IMR-90 (cell line): ENCODE measurements around the gene GATA6. TPM values are rescaled to one million over a fixed set of nuclear protein-coding genes. Genes with fewer than 3 reads are reported as not detected.

Source experiments
- ATAC-seq: fragments of 200-7000 bp; cut with Tn5 transposase; 2 replicates; pipeline ENCODE4 v1.9.1; 2020; ENCODE audit warnings: low read depth, mild to moderate bottlenecking, moderate library complexity
- BruUV-seq: library from RNA; stranded (reverse); fragments of 400-500 nt; replicated peaks from 2 replicates; lab custom pipeline; 2021; lab: Mats Ljungman, UMichigan
- CTCF ChIA-PET: fragments of 300-600 bp; formaldehyde crosslinking; extraction: SDS; loops from one replicate; lab custom pipeline; 2021; ENCODE audit warnings: antibody characterized with exemption; lab: Yijun Ruan, JAX
- POLR2A ChIA-PET: fragments of 300-600 bp; sonication (Branson Sonifier 250); formaldehyde crosslinking; loops from one replicate; lab custom pipeline; 2022; ENCODE audit warnings: antibody characterized with exemption; ENCODE audit not compliant: unreplicated experiment; lab: Charles Lee
- DNase-seq: peaks from one replicate; pipeline ENCODE4 v3.0.0; 2013
- H2AFZ ChIP-seq: replicated peaks from 2 replicates; pipeline ENCODE3; 2013; ENCODE audit warnings: low read length, mild to moderate bottlenecking; ENCODE audit not compliant: poor library complexity
- H2AK5ac ChIP-seq: 2 replicates; pipeline ENCODE4 v1.6.1; 2013; ENCODE audit warnings: low read depth, low read length, inconsistent platforms
- H2AK9ac ChIP-seq: replicated peaks from 2 replicates; pipeline ENCODE3; 2013; ENCODE audit warnings: mild to moderate bottlenecking, low read depth, low read length, moderate library complexity; ENCODE audit not compliant: poor library complexity
- H2BK120ac ChIP-seq: 2 replicates; pipeline ENCODE4 v1.6.1; 2013; ENCODE audit warnings: low read depth, low read length, inconsistent platforms
- H2BK15ac ChIP-seq: 3 replicates; pipeline ENCODE4 v1.6.1; 2013; ENCODE audit warnings: low read depth, low read length, inconsistent platforms
- H2BK20ac ChIP-seq: 2 replicates; pipeline ENCODE4 v1.6.1; 2013; ENCODE audit warnings: low read depth, mild to moderate bottlenecking, inconsistent platforms, low read length, moderate library complexity
- H2BK5ac ChIP-seq: 2 replicates; pipeline ENCODE4 v1.6.1; 2013; ENCODE audit warnings: mild to moderate bottlenecking, low read depth, low read length, inconsistent platforms; ENCODE audit not compliant: poor library complexity, severe bottlenecking
- H3K14ac ChIP-seq: replicated peaks from 2 replicates; pipeline ENCODE4 v1.6.1; 2013; ENCODE audit warnings: low read depth, low read length, inconsistent platforms
- H3K18ac ChIP-seq: 2 replicates; pipeline ENCODE4 v1.6.1; 2013; ENCODE audit warnings: low read depth, low read length, control low read depth
- H3K23ac ChIP-seq: 2 replicates; pipeline ENCODE4 v1.6.1; 2013; ENCODE audit warnings: low read depth, low read length, inconsistent platforms
- H3K27ac ChIP-seq: 2 replicates; pipeline ENCODE4 v1.5.1; 2013; ENCODE audit warnings: mild to moderate bottlenecking, control low read depth, low read length; ENCODE audit not compliant: insufficient read depth
- H3K27me3 ChIP-seq: 2 replicates; pipeline ENCODE4 v1.6.1; 2013; ENCODE audit warnings: low read length; ENCODE audit not compliant: control insufficient read depth, insufficient read depth
- H3K36me3 ChIP-seq: 2 replicates; pipeline ENCODE4 v1.6.1; 2013; ENCODE audit warnings: low read length, mixed read lengths; ENCODE audit not compliant: control insufficient read depth, insufficient read depth
- H3K4ac ChIP-seq: 2 replicates; pipeline ENCODE4 v1.6.1; 2013; ENCODE audit warnings: low read depth, low read length, inconsistent platforms
- H3K4me1 ChIP-seq: 2 replicates; pipeline ENCODE4 v1.6.1; 2013; ENCODE audit warnings: low read length, mixed read lengths; ENCODE audit not compliant: control insufficient read depth, insufficient read depth
- H3K4me2 ChIP-seq: 2 replicates; pipeline ENCODE4 v1.6.1; 2013; ENCODE audit warnings: low read depth, mild to moderate bottlenecking, control low read depth, low read length, moderate library complexity
- H3K4me3 ChIP-seq: 2 replicates; pipeline ENCODE4 v1.5.1; 2013; ENCODE audit warnings: low read depth, mild to moderate bottlenecking, control low read depth, low read length, moderate library complexity; ENCODE audit not compliant: insufficient read depth
- H3K56ac ChIP-seq: 2 replicates; pipeline ENCODE4 v1.6.1; 2013; ENCODE audit warnings: low read length, inconsistent platforms; ENCODE audit not compliant: insufficient read depth; ENCODE audit errors: extremely low read depth
- H3K79me1 ChIP-seq, 2 experiments: 2 replicates each; pipeline ENCODE4 v1.6.1; 2013; ENCODE audit warnings: low read length in 2 of 2, inconsistent platforms in 1 of 2, low read depth in 1 of 2
- H3K9ac ChIP-seq: 2 replicates; pipeline ENCODE4 v1.6.1; 2013; ENCODE audit warnings: low read depth, low read length, control low read depth
- H3K9me1 ChIP-seq: 2 replicates; pipeline ENCODE4 v1.6.1; 2013; ENCODE audit warnings: low read length, inconsistent platforms; ENCODE audit not compliant: insufficient read depth
- H3K9me3 ChIP-seq: 2 replicates; pipeline ENCODE4 v1.6.1; 2013; ENCODE audit warnings: low read length; ENCODE audit not compliant: control insufficient read depth, insufficient read depth
- H4K20me1 ChIP-seq: 2 replicates; pipeline ENCODE4 v1.6.1; 2013; ENCODE audit warnings: low read length, inconsistent platforms; ENCODE audit not compliant: insufficient read depth
- H4K5ac ChIP-seq: 2 replicates; pipeline ENCODE4 v1.6.1; 2013; ENCODE audit warnings: mild to moderate bottlenecking, low read depth, low read length, control low read depth
- H4K8ac ChIP-seq, 2 experiments: 2 replicates each; pipeline ENCODE4 v1.6.1; 2013; ENCODE audit warnings: low read depth in 2 of 2, low read length in 2 of 2, control low read depth in 1 of 2, inconsistent platforms in 1 of 2
- H4K91ac ChIP-seq: 2 replicates; pipeline ENCODE4 v1.6.1; 2013; ENCODE audit warnings: low read depth, low read length, inconsistent platforms; ENCODE audit not compliant: insufficient read depth
- WGBS, 2 experiments: methylation state at CpG; one replicate each; pipeline versions ENCODE4 v1.1.5 to v1.1.7; 2013; ENCODE audit warnings: missing lambda C conversion rate in 2 of 2; ENCODE audit not compliant: insufficient read length in 1 of 2; ENCODE audit errors: extremely low coverage in 2 of 2; 5-methylcytosine and 5-hydroxymethylcytosine counted together
- dilution Hi-C: fragments of 300-500 bp; cut with HindIII; formaldehyde crosslinking; loops from one replicate; pipeline ENCODE4 v1.14.3; 2018; ENCODE audit warnings: low sequenced_read_pairs; ENCODE audit not compliant: unreplicated experiment
- in situ Hi-C: fragments of 300-500 bp; cut with MboI; formaldehyde crosslinking; loops from 3 replicates; pipeline ENCODE4 v1.14.3; 2019; ENCODE audit warnings: low sequenced_read_pairs, inconsistent platforms, mixed read lengths
- intact Hi-C: fragments of 100-400 bp; cut with micrococcal nuclease; formaldehyde crosslinking; loops from 2 replicates; pipeline ENCODE4 v1.10.0; 2022
- polyA plus RNA-seq, 3 experiments: library from polyadenylated mRNA; depleted of rRNA; stranded (reverse); fragments of >200 nt; gene quantifications; 2 replicates each; pipeline ENCODE4 v1.2.3, GENCODE V29; 2012; ENCODE audit warnings: low replicate concordance in 1 of 3
- total RNA-seq: library from RNA; depleted of rRNA; stranded (reverse); fragments of >200 nt; gene quantifications from 2 replicates; pipeline ENCODE4 v1.2.3, GENCODE V29; 2012
- TF ChIP-seq, protein P1 (sequence below): conservative IDR thresholded peaks from 2 replicates; pipeline ENCODE4 v1.5.1; 2012; ENCODE audit warnings: mild to moderate bottlenecking, low read depth, low read length, improper control_type of control experiment
- TF ChIP-seq, protein P2 (sequence below): fragments of 150-350 bp; IDR thresholded peaks from 2 replicates; pipeline ENCODE4 v1.6.1; 2016; ENCODE audit warnings: low read depth, mild to moderate bottlenecking, low read length, moderate library complexity, borderline replicate concordance

The GATA6 gene
- total and polyA plus RNA-seq, 2 of the 4 experiments (the other 2 are of a cell fraction), result 2.5 to 4.0 TPM

DNA sequence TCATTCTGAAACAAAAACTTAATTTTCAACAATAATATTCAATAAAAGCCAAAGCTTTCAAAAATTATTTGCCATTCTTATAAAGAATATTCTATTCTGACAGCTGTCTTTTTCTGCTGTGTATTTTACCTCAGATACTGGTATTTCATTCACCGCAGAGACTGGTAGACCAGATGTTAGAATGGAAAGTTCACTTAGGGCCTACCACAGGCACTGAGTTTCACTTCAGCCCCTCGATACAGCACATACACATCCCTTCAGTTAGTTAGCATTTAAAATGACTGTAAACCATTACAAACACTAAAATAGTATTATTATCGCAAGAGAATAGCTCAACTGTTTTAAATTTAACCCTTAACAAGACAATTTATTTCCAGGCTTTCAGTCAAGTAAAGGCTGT, 24.2 kb upstream of the GATA6 start:
- H3K9me3 ChIP-seq, result no peaks in the 10 kb centered on the region
- no peak overlapping the region for H3K18ac ChIP-seq
- no peaks in the 10 kb centered on the region for H3K79me1 ChIP-seq
- intact Hi-C loops (no loop called here), dilution Hi-C loops (no loop called here), in situ Hi-C loops (no loop called here)
- ChIA-PET CTCF (no interaction called here), POLR2A (no interaction called here)
- no CpG with 5 or more reads among the region's 3 CpGs for WGBS, 2 experiments
- H3K27me3 ChIP-seq, result peaks cover 28% of the 10 kb centered on the region
- H3K36me3 ChIP-seq, result no peaks in the 10 kb centered on the region
- no peaks in the 10 kb centered on the region for H3K4me1 ChIP-seq
- no peak overlapping the region for H2AK9ac ChIP-seq
- H3K27ac ChIP-seq, result no peak overlapping the region
- H3K4me3 ChIP-seq, result no peak overlapping the region
- no peak overlapping the region for H4K91ac ChIP-seq
- no peak overlapping the region for H2BK5ac ChIP-seq
- TF ChIP-seq, protein P1, sequence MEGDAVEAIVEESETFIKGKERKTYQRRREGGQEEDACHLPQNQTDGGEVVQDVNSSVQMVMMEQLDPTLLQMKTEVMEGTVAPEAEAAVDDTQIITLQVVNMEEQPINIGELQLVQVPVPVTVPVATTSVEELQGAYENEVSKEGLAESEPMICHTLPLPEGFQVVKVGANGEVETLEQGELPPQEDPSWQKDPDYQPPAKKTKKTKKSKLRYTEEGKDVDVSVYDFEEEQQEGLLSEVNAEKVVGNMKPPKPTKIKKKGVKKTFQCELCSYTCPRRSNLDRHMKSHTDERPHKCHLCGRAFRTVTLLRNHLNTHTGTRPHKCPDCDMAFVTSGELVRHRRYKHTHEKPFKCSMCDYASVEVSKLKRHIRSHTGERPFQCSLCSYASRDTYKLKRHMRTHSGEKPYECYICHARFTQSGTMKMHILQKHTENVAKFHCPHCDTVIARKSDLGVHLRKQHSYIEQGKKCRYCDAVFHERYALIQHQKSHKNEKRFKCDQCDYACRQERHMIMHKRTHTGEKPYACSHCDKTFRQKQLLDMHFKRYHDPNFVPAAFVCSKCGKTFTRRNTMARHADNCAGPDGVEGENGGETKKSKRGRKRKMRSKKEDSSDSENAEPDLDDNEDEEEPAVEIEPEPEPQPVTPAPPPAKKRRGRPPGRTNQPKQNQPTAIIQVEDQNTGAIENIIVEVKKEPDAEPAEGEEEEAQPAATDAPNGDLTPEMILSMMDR, result no peak
- TF ChIP-seq, protein P2, sequence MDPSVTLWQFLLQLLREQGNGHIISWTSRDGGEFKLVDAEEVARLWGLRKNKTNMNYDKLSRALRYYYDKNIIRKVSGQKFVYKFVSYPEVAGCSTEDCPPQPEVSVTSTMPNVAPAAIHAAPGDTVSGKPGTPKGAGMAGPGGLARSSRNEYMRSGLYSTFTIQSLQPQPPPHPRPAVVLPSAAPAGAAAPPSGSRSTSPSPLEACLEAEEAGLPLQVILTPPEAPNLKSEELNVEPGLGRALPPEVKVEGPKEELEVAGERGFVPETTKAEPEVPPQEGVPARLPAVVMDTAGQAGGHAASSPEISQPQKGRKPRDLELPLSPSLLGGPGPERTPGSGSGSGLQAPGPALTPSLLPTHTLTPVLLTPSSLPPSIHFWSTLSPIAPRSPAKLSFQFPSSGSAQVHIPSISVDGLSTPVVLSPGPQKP, result no peak
- no peaks in the 10 kb centered on the region for H3K9me1 ChIP-seq
- no peak overlapping the region for H4K5ac ChIP-seq
- no peak overlapping the region for H3K56ac ChIP-seq
- H3K4me2 ChIP-seq, result no peak overlapping the region
- H3K23ac ChIP-seq, result no peak overlapping the region
- DNase-seq, result no peak
- no peak overlapping the region for H2AFZ ChIP-seq
- ATAC-seq, result no peak
- no peak overlapping the region for H2BK15ac ChIP-seq
- no peak overlapping the region for H3K9ac ChIP-seq
- H2BK120ac ChIP-seq, result no peak overlapping the region
- H4K8ac ChIP-seq, result no peak overlapping the region
- no TSS peak for BruUV-seq
- H3K14ac ChIP-seq, result no peak overlapping the region
- H2AK5ac ChIP-seq, result no peak overlapping the region
- no peak overlapping the region for H3K4ac ChIP-seq
- H4K20me1 ChIP-seq, result no peaks in the 10 kb centered on the region
- no peak overlapping the region for H2BK20ac ChIP-seq
